KMS-11 (cell line): ENCODE measurements around the gene LCA5.
A peak's percentile ranks its signal among the peaks of the same experiment; 100 is the strongest.

Experiments used
- H2AFZ ChIP-seq: fragments of 200-600 bp; sonication (generic); 2 replicates; pipeline ENCODE4 v1.6.1; 2016; ENCODE audit warnings: antibody characterized with exemption, mixed run types, low read depth
- H3K27ac ChIP-seq: fragments of 200-600 bp; sonication (generic); 2 replicates; pipeline ENCODE4 v1.6.1; 2016; ENCODE audit warnings: mild to moderate bottlenecking, mixed run types
- H3K27me3 ChIP-seq: fragments of 200-600 bp; sonication (generic); 2 replicates; pipeline ENCODE4 v1.6.1; 2017; ENCODE audit warnings: mild to moderate bottlenecking, low read depth, mixed run types, moderate library complexity; ENCODE audit not compliant: insufficient read depth
- H3K36me3 ChIP-seq: fragments of 200-600 bp; sonication (generic); 2 replicates; pipeline ENCODE4 v1.6.1; 2017; ENCODE audit warnings: mild to moderate bottlenecking, mixed run types; ENCODE audit not compliant: insufficient read depth
- H3K4me1 ChIP-seq: fragments of 200-600 bp; sonication (generic); 2 replicates; pipeline ENCODE4 v1.6.1; 2016; ENCODE audit warnings: mild to moderate bottlenecking, low read depth, mixed run types; ENCODE audit not compliant: poor library complexity, severe bottlenecking
- H3K4me2 ChIP-seq: fragments of 200-600 bp; sonication (generic); 2 replicates; pipeline ENCODE4 v1.7.0; 2016; ENCODE audit warnings: mild to moderate bottlenecking, mixed run types
- H3K4me3 ChIP-seq: fragments of 200-600 bp; sonication (generic); IDR thresholded peaks from 2 replicates; pipeline ENCODE4 v1.6.1; 2017; ENCODE audit warnings: low read depth, low read length, mixed read lengths; ENCODE audit not compliant: insufficient read depth
- H3K79me2 ChIP-seq: fragments of 200-600 bp; sonication (generic); 2 replicates; pipeline ENCODE4 v1.6.1; 2016; ENCODE audit warnings: low read depth, mixed run types; ENCODE audit not compliant: insufficient read depth
- H3K9ac ChIP-seq: fragments of 200-600 bp; sonication (generic); 2 replicates; pipeline ENCODE4 v1.6.1; 2016; ENCODE audit warnings: mild to moderate bottlenecking, mixed run types
- H4K20me1 ChIP-seq: fragments of 200-600 bp; sonication (generic); 2 replicates; pipeline ENCODE4 v1.6.1; 2016; ENCODE audit warnings: mild to moderate bottlenecking, mixed run types; ENCODE audit not compliant: insufficient read depth
- CTCF ChIP-seq: fragments of 200-600 bp; sonication (generic); conservative IDR thresholded peaks from 2 replicates; pipeline ENCODE4 v1.6.1; 2017; ENCODE audit warnings: low read depth, mild to moderate bottlenecking, antibody characterized with exemption, low read length, moderate library complexity, mixed read lengths

LCA5 gene

GRCh38 chr6:79574174-79574573 lies 36.9 kb upstream of the LCA5 start:
- Histone ChIP-seq H3K9ac (no peak overlapping the region), H2AFZ (no peak overlapping the region), H3K79me2 (no peaks in the 10 kb centered on the region), H4K20me1 (no peaks in the 10 kb centered on the region), H3K4me3 (no peak overlapping the region), H3K27ac (no peak overlapping the region), H3K36me3 (no peaks in the 10 kb centered on the region), H3K4me1 (peaks cover 5% of the 10 kb centered on the region), H3K4me2 (no peak overlapping the region), H3K27me3 (no peaks in the 10 kb centered on the region)
- no peak for TF ChIP-seq CTCF

- H3K27me3 ChIP-seq: no peaks in the 10 kb centered on the region
- no peaks in the 10 kb centered on the region for H3K79me2 ChIP-seq
- no peak overlapping the region for H2AFZ ChIP-seq
- H4K20me1 ChIP-seq: no peaks in the 10 kb centered on the region
- no peaks in the 10 kb centered on the region for H3K36me3 ChIP-seq
- no peak for TF ChIP-seq CTCF
- peak overlapping the region; percentile 42; the same call in 1 of the 2 replicates for H3K4me2 ChIP-seq
- no peak overlapping the region for H3K27ac ChIP-seq
- H3K4me3 ChIP-seq: no peak overlapping the region
- H3K9ac ChIP-seq: no peak overlapping the region
- peaks cover 5% of the 10 kb centered on the region for H3K4me1 ChIP-seq
Observed at GRCh38 chr6:79571030-79571367, 33.8 kb upstream of the LCA5 start.

GRCh38 chr6:79570129-79571029 lies 33.1 kb upstream of the LCA5 start:
- TF ChIP-seq CTCF: peak; percentile 55
- no peaks in the 10 kb centered on the region for H3K79me2 ChIP-seq
- no peak overlapping the region for H3K27ac ChIP-seq
- no peak overlapping the region for H2AFZ ChIP-seq
- H3K4me3 ChIP-seq: no peak overlapping the region
- H3K36me3 ChIP-seq: no peaks in the 10 kb centered on the region
- no peak overlapping the region for H3K9ac ChIP-seq
- H4K20me1 ChIP-seq: no peaks in the 10 kb centered on the region
- peaks cover 5% of the 10 kb centered on the region for H3K4me1 ChIP-seq
- H3K27me3 ChIP-seq: no peaks in the 10 kb centered on the region
- H3K4me2 ChIP-seq: peak overlapping the region; percentile 42; the same call in 1 of the 2 replicates

DNA sequence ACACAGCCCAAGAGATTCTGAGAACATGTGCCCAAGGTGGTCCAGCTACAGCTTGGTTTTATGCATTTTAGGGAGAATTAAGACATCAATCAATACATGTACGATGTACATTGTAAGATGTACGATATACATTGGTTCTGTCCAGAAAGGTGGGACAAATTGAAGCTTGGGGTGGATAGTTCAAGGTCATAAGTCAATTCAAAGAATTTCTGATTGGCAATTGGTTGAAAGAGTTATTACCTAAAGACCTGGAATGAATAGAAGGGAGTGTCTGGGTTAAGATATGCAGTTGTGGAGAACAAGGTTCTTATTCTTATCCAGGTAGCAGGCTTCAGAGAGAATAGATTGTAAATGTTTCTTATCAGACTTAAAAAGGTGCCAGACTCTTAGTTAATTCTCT lies 31.8 kb upstream of the LCA5 start:
- H4K20me1 ChIP-seq: no peaks in the 10 kb centered on the region
- H3K4me2 ChIP-seq: no peak overlapping the region
- no peak overlapping the region for H2AFZ ChIP-seq
- H3K4me1 ChIP-seq: peaks cover 5% of the 10 kb centered on the region
- no peaks in the 10 kb centered on the region for H3K36me3 ChIP-seq
- TF ChIP-seq CTCF: no peak
- no peak overlapping the region for H3K4me3 ChIP-seq
- no peak overlapping the region for H3K27ac ChIP-seq
- no peaks in the 10 kb centered on the region for H3K27me3 ChIP-seq
- no peak overlapping the region for H3K9ac ChIP-seq
- H3K79me2 ChIP-seq: no peaks in the 10 kb centered on the region
